ENCODE measurements around the gene INPP5J.
"Not testable (repeated sequence)": the region's sequence is repeated elsewhere in the genome, so short reads cannot be mapped to it uniquely, and the experiment has no call there.

The INPP5J gene, protein sequence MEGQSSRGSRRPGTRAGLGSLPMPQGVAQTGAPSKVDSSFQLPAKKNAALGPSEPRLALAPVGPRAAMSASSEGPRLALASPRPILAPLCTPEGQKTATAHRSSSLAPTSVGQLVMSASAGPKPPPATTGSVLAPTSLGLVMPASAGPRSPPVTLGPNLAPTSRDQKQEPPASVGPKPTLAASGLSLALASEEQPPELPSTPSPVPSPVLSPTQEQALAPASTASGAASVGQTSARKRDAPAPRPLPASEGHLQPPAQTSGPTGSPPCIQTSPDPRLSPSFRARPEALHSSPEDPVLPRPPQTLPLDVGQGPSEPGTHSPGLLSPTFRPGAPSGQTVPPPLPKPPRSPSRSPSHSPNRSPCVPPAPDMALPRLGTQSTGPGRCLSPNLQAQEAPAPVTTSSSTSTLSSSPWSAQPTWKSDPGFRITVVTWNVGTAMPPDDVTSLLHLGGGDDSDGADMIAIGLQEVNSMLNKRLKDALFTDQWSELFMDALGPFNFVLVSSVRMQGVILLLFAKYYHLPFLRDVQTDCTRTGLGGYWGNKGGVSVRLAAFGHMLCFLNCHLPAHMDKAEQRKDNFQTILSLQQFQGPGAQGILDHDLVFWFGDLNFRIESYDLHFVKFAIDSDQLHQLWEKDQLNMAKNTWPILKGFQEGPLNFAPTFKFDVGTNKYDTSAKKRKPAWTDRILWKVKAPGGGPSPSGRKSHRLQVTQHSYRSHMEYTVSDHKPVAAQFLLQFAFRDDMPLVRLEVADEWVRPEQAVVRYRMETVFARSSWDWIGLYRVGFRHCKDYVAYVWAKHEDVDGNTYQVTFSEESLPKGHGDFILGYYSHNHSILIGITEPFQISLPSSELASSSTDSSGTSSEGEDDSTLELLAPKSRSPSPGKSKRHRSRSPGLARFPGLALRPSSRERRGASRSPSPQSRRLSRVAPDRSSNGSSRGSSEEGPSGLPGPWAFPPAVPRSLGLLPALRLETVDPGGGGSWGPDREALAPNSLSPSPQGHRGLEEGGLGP

DNA sequence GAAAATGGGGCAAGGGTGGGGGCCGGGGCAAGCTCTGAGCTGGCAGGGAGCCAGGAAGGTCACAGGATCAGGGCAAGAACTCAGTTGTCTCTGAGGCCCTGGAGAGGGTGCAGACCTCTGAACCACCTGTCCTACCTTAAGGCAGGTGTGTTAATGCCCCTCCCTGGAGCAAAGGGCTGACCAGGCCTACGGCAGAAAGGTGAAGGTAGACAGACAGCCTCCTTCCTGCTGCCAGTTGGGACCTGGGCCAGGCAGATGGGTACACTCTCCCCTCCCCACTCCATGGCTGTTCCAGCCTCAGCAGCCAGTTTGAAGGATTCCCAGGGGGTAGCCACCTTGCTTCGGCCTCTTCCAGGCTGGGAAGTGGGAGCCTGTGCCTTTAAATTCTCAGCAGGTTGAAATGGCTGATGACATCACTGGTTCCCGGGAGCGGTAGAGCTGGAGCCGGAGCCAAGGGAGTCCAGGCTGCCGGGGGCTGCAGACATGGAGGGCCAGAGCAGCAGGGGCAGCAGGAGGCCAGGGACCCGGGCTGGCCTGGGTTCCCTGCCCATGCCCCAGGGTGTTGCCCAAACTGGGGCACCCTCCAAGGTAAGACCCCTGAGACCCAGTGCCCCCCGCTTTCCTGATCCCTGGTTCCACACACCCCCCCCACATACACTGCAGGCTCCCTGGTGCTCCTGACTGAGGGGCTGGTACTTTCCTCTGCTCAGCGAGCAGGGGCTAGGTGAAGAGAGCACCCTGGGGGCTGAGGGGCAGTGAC lies at the start of gene INPP5J:
INPP5J (plus strand) TSS at position 435 of the 760 bp plus-strand sequence; CDS start at position 484, 49 bp downstream.
- TF ChIP-seq POLR2A (IDR thresholded peaks at IDR 0.05; ENCODE audit: low read length) = no peak
- no peak for TF ChIP-seq GATA1 (IDR thresholded peaks at IDR 0.05; ENCODE audit: low read depth, low read length)
- DNase-seq = no peak

DNA sequence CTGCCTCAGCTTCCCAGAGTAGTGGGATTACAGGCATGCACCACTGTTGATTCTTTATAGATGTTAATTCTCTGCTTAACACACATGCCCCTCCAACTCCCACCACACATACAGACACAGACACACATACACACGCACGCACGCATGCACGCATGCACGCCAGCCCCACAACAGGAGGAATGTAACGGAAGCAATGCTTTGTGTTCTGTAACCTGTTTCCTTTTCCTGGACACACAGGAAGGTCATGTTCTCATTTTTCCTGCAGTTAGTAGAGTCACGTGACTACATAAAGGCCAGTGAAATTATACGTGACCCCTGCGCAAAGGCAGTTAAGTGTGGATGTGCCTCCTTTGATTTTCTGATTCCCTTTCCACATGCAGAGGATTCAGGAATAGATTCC lies 49.6 kb upstream of the INPP5J start:
- DNase-seq = not testable (repeated sequence)

DNA sequence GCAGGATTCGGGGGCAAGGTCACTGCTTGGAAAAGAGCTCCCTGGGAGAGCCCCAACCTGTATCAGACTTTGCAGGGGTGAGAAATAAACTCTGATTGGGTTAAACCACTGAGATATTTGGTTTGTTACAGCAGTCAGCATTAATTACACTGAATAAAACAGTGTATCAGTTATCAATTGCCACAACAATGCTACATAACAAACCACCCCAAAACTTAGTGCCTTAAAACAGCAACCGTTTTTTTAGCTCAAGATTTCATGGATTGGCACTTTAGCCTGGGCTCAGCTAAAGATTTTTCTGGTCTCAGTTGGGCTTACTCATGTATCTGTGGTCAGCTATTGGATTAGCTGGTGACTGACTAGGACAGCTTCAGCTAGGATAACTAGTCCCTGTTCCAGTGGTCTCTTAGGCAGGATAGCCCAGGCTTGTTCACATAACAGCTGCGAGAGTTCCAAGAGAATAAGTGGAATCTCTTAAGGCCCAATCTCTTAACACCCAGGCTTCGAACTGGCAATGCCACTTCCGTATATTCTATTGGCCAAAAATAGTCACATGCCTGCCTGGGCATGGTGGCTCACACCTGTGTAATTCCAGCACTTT lies 49.1 kb upstream of the INPP5J start:
- not testable (repeated sequence) for DNase-seq

DNA sequence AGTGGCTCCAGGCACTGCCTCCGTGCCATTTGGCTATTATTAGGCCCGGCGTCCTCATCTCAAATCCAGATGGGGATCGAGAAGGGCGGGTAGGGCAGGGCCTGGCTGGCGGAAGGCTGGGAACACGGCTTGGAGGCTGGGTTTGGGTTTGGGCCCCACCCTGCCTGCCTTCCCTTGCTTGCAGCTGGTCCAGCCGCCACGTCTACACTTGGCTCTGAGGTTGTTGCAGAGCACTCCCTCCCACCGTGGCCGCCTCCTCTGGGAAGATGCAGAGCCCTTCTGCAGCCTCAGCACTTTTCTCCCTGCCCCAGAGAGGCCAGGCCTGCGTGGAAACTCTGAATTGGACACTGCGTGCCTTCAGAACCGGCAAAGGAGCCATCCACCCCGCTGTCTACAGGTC lies 46.8 kb upstream of the INPP5J start:
- TF ChIP-seq GATA1 (IDR thresholded peaks at IDR 0.05; ENCODE audit: low read depth, low read length) (no peak), POLR2A (IDR thresholded peaks at IDR 0.05; ENCODE audit: low read length) (no peak)
- DNase-seq = no peak

DNA sequence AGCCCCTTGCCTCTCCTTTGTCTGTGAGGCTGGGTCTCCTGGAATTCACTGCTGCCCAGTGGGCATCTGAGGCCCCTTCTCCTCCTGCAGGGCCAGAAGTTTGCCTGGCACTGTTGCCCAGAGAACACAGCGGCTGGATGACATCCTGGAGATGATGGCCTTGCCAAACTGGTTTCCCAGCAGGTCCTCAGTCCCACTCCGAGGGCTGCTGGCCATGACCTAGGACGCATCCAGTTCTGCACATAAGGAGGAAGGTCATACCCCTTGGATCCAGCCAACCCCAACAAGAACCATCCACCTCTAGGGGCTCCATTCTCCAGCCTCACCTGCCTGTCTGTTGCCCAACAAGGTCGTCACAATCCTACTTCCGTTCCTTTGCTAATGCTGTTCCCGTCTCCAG lies 45.1 kb upstream of the INPP5J start:
- no peak for TF ChIP-seq POLR2A (IDR thresholded peaks at IDR 0.05; ENCODE audit: low read length)
- no peak for TF ChIP-seq GATA1 (IDR thresholded peaks at IDR 0.05; ENCODE audit: low read depth, low read length)

DNA sequence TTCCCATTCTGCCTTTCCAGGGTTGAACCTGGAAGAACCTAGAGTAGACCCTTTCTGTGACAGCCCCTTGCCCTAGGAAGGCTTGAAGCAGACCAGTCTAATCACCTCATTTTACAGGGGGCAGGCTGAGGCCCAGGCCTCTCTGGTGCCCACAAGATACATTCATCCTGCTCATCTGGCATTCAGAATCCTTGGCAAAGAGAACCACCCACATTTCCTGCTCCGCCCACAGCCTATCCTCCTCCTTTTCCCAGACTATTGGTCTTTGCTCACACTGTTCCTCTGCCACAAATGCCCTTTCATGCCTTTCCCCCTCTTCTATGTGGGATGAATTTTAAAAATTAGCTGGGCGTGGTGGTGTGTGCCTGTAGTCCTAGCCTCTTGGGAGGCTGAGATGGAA lies 44.4 kb upstream of the INPP5J start:
- not testable (repeated sequence) for DNase-seq

More for the DNA sequence above, 45.1 kb upstream of the INPP5J start:
- no peak for DNase-seq

DNA sequence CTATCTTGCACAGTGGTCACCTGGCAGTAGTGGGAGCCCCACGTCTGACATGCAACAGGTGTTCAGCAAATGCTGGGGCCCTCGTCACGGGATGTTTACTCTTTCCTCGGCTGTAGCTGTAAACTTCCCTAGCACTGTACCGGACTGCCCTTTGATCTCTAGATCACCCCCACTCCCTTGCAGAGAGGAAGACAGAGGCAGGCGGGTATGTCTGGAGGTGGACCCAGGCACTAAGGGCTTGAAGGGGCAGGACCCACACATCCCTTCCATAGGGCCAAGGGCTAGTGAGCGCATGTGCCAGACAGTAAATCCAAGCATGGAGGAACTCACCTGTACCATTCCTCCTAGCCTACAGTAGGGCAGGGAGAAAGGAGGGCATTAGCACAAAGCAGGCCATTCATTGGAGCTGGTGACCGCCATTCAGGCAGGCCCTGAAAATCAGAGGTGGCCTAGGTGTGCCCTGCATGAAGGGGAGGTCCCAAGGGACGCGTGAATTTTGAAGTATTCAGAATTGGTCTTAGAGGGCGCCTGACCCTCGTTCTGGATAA lies 43.6 kb upstream of the INPP5J start:
- peak in 1 of 2 experiments; percentile 9 for DNase-seq

DNA sequence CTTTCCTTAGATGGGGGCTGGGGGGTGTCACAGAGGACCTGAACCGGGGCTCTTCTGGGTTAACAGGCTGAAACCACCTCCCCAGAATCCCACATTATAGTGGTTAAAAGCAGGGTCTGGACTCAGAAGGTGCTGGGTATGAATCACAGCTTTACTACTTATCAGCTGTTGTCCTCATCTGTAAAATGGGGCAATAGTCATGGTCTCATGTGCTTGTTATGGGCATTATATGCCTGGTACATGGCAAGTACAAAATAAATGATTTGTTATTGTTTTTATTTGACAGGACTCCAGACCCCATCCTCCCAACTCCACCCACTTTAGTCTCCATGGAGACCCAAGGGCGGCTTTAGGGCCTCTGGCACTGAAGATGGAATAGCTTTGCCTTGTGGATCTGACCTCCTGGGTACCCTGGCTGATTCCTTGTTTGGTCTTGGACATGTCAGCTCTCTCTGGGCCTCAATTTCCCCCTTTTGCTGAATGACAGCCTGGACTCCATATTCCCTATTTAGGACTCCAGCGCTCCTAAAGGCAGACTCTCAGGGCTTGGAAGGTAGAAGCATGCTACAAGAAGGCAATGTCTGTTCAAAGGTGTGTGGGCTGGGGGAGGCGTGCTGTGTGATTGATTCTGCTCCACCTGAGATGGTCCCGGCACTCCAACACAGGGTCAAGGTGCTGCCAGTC lies 42.5 kb upstream of the INPP5J start:
- TF ChIP-seq GATA1 (IDR thresholded peaks at IDR 0.05; ENCODE audit: low read depth, low read length) (no peak), POLR2A (IDR thresholded peaks at IDR 0.05; ENCODE audit: low read length) (no peak)
- no peak for DNase-seq

More for the DNA sequence above, 43.6 kb upstream of the INPP5J start:
- TF ChIP-seq POLR2A (IDR thresholded peaks at IDR 0.05; ENCODE audit: low read length) (no peak), GATA1 (IDR thresholded peaks at IDR 0.05; ENCODE audit: low read depth, low read length) (no peak)

DNA sequence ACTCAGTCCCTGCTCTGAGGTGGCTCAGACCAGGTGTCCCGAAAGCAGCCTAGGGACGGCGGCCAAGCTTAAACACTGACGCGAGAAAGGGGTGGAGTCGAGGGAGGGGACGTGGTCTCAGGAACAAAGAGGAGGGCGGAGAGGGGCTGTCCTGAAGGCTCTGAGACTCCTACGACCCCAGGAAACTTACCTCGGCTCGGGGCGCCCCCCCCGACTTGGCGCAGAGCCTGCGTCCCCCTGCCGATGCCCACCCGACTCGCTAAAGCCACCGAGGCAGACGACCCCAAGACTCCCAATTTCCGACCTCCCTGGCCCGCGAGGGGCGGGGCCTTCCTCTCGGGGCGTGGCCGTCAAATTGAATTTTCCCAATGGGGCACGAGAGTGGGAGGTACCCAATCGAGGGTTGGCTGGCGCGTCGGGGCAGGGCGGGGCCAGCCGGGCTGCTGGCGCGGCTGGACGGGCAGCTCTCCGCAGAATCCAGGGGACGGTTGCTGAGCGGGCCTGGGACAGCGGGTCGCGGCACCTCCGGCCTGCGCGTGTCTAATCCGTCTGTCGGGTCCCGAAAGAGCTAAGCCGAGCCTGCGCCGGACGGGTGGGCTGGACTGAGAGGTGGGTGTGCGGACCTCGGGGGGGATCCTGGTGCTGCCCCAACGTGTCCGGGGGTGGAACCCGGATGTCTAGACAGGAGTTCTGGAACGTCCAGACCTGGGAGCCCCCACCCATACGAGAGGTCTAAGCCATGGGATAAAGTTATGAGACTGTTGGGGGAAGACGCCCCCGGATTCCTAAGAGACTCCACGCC lies 41.7 kb upstream of the INPP5J start, which contains the start of gene SMTN:
SMTN (plus strand) TSS at position 471 of the 802 bp plus-strand sequence. CDS start 1,941 bp downstream, outside the sequence.
- DNase-seq = peak; percentile 91 to 94
- TF ChIP-seq POLR2A (IDR thresholded peaks at IDR 0.05; ENCODE audit: low read length) (peak; percentile 82), GATA1 (IDR thresholded peaks at IDR 0.05; ENCODE audit: low read depth, low read length) (no peak)

DNA sequence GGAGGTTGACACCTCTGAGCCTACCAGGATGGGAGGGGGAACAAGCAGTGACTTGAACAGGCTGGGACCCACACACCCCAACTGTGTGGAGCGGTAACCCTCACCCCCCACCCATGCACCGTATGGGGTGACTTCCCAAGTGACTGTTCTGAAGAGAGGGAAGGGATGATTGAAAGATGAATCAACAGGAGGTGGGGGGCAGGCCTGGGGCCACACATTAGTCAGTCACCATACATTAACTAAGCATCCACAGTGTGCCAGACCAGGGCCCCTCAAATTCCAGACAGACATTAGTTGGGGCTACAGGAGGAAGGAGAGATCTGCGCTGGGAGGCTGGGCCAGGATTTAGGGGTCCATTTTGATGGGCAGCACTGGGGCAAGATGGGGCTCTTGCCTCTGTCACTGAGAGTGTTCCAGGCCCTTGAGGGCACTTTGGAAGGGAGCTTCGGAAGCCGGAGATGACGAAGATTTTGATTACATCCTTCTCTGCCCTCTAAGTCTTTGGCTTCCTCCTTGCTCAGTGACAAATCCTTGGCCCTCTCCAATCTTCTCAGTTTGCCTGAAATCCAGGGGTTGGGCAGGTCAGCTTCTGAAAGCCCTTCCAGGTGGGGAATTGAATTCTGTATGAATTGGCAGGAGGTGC lies 40.7 kb upstream of the INPP5J start:
- TF ChIP-seq GATA1 (IDR thresholded peaks at IDR 0.05; ENCODE audit: low read depth, low read length) = no peak
- TF ChIP-seq POLR2A (IDR thresholded peaks at IDR 0.05; ENCODE audit: low read length) = no peak
- peak in 1 of 2 experiments; percentile 32 for DNase-seq

DNA sequence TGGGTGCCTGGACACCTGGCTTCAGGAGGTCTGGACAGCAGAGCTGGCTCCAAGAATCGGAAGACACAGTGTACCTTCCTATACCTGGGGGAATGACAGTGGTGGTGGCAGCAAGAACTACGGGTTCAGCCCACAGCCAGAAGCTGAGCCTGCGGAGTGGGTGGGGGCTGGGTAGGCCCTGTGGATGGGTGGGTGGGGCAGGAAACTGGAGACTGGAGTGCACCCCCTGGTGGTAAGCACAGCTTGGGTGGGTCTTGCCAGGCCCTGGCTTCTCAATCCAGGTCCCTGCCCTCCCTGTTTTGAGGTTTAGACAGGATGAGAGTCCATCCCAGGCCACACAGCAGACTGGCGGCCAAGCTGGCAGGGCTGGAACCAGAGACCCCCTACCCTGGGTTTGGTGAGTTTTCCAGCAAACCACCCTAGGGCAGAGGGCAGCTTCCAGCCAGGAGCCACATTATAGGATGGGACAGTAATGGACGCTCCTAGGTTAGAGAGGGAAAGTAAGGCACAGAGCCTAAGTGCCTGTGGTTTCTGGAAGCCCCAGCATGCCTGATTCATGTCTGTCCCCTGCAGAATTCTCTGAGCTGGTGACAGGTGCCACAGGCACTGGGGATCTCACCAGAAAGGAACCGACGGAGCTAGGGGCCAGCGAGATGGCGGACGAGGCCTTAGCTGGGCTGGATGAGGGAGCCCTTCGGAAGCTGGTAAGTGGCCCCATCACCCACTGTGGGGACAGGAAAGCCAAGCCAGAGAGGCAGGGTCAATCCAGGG lies 40.0 kb upstream of the INPP5J start:
- TF ChIP-seq POLR2A (IDR thresholded peaks at IDR 0.05; ENCODE audit: low read length) (no peak), GATA1 (IDR thresholded peaks at IDR 0.05; ENCODE audit: low read depth, low read length) (no peak)
- peak; percentile 81 to 85 for DNase-seq

Data from erythroblast (primary cell).